ENCODE data around the gene GKN2.

The GKN2 gene

GRCh38 chr2:68980956-68981355 lies 28.3 kb upstream of the GKN2 start:
- no peaks in the 10 kb centered on the region for H3F3A ChIP-seq (ENCODE audit: insufficient read depth, low read length)
- H3K4me2 ChIP-seq (ENCODE audit: low read depth, low read length) = no peak overlapping the region
- no peak for DNase-seq
- no peak overlapping the region for H3K9ac ChIP-seq (ENCODE audit: low read length)
- no peak overlapping the region for H2AFZ ChIP-seq (ENCODE audit: low read length)
- H3K36me3 ChIP-seq (replicated peaks; ENCODE audit: insufficient read depth, low read length) = no peaks in the 10 kb centered on the region
- no peaks in the 10 kb centered on the region for H3K9me2 ChIP-seq (replicated peaks; ENCODE audit: insufficient read depth, low read length)
- H3K4me1 ChIP-seq (ENCODE audit: low read length) = no peaks in the 10 kb centered on the region
- H4K20me1 ChIP-seq (ENCODE audit: insufficient read depth, low read length) = no peaks in the 10 kb centered on the region
- no peak overlapping the region for H3K27ac ChIP-seq (ENCODE audit: low read length)
- no peaks in the 10 kb centered on the region for H3K9me3 ChIP-seq (replicated peaks; ENCODE audit: insufficient read depth, low read length)
- TF ChIP-seq EZH2 (optimal IDR thresholded peaks at IDR 0.05; ENCODE audit: low read depth, low read length) = no peak
- TF ChIP-seq EZH2phosphoT487 (IDR thresholded peaks at IDR 0.05; ENCODE audit: low read length) = no peak
- TF ChIP-seq, protein P1, sequence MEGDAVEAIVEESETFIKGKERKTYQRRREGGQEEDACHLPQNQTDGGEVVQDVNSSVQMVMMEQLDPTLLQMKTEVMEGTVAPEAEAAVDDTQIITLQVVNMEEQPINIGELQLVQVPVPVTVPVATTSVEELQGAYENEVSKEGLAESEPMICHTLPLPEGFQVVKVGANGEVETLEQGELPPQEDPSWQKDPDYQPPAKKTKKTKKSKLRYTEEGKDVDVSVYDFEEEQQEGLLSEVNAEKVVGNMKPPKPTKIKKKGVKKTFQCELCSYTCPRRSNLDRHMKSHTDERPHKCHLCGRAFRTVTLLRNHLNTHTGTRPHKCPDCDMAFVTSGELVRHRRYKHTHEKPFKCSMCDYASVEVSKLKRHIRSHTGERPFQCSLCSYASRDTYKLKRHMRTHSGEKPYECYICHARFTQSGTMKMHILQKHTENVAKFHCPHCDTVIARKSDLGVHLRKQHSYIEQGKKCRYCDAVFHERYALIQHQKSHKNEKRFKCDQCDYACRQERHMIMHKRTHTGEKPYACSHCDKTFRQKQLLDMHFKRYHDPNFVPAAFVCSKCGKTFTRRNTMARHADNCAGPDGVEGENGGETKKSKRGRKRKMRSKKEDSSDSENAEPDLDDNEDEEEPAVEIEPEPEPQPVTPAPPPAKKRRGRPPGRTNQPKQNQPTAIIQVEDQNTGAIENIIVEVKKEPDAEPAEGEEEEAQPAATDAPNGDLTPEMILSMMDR (IDR thresholded peaks at IDR 0.05; ENCODE audit: low read length) = no peak
- H3K79me2 ChIP-seq (ENCODE audit: low read length) = no peaks in the 10 kb centered on the region
- H3K4me3 ChIP-seq (ENCODE audit: low read length) = no peak overlapping the region
- H3K27me3 ChIP-seq (replicated peaks; ENCODE audit: insufficient read depth, low read length) = no peaks in the 10 kb centered on the region

GRCh38 chr2:68978098-68978497 lies 25.4 kb upstream of the GKN2 start:
- Histone ChIP-seq H3K27ac (ENCODE audit: low read length) (no peak overlapping the region), H3K4me1 (ENCODE audit: low read length) (no peaks in the 10 kb centered on the region), H3K27me3 (replicated peaks; ENCODE audit: insufficient read depth, low read length) (no peaks in the 10 kb centered on the region), H3K9me3 (replicated peaks; ENCODE audit: insufficient read depth, low read length) (no peaks in the 10 kb centered on the region), H3K79me2 (ENCODE audit: low read length) (no peaks in the 10 kb centered on the region), H3K9me2 (replicated peaks; ENCODE audit: insufficient read depth, low read length) (no peaks in the 10 kb centered on the region), H3K36me3 (replicated peaks; ENCODE audit: insufficient read depth, low read length) (no peaks in the 10 kb centered on the region), H3K4me3 (ENCODE audit: low read length) (no peak overlapping the region), H4K20me1 (ENCODE audit: insufficient read depth, low read length) (no peaks in the 10 kb centered on the region), H2AFZ (ENCODE audit: low read length) (no peak overlapping the region), H3F3A (ENCODE audit: insufficient read depth, low read length) (no peaks in the 10 kb centered on the region), H3K4me2 (ENCODE audit: low read depth, low read length) (no peak overlapping the region), H3K9ac (ENCODE audit: low read length) (no peak overlapping the region)
- TF ChIP-seq, protein P1 (IDR thresholded peaks at IDR 0.05; ENCODE audit: low read length) = no peak
- TF ChIP-seq EZH2 (optimal IDR thresholded peaks at IDR 0.05; ENCODE audit: low read depth, low read length) (no peak), EZH2phosphoT487 (IDR thresholded peaks at IDR 0.05; ENCODE audit: low read length) (no peak)
- no peak for DNase-seq

DNA sequence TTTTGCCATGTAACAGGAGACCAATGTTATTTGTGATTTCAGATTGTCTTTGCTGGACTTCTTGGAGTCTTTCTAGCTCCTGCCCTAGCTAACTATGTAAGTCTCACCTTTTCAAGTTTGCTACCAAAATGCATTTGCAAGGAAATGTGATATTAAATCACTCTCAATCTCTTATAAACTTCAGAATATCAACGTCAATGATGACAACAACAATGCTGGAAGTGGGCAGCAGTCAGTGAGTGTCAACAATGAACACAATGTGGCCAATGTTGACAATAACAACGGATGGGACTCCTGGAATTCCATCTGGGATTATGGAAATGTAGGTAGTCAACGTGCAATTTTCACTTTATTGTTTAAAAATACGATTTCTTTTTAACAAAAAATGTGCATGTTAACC lies 24.8 kb upstream of the GKN2 start:
- H3K27ac ChIP-seq (ENCODE audit: low read length) = no peak overlapping the region
- H2AFZ ChIP-seq (ENCODE audit: low read length) = no peak overlapping the region
- no peaks in the 10 kb centered on the region for H4K20me1 ChIP-seq (ENCODE audit: insufficient read depth, low read length)
- H3K9ac ChIP-seq (ENCODE audit: low read length) = no peak overlapping the region
- H3K4me2 ChIP-seq (ENCODE audit: low read depth, low read length) = no peak overlapping the region
- no peaks in the 10 kb centered on the region for H3K27me3 ChIP-seq (replicated peaks; ENCODE audit: insufficient read depth, low read length)
- no peaks in the 10 kb centered on the region for H3K9me2 ChIP-seq (replicated peaks; ENCODE audit: insufficient read depth, low read length)
- no peaks in the 10 kb centered on the region for H3K36me3 ChIP-seq (replicated peaks; ENCODE audit: insufficient read depth, low read length)
- H3K9me3 ChIP-seq (replicated peaks; ENCODE audit: insufficient read depth, low read length) = no peaks in the 10 kb centered on the region
- H3K4me1 ChIP-seq (ENCODE audit: low read length) = no peaks in the 10 kb centered on the region
- no peak overlapping the region for H3K4me3 ChIP-seq (ENCODE audit: low read length)
- H3F3A ChIP-seq (ENCODE audit: insufficient read depth, low read length) = no peaks in the 10 kb centered on the region
- no peak for DNase-seq
- TF ChIP-seq EZH2phosphoT487 (IDR thresholded peaks at IDR 0.05; ENCODE audit: low read length) = no peak
- TF ChIP-seq, protein P1 (IDR thresholded peaks at IDR 0.05; ENCODE audit: low read length) = no peak
- TF ChIP-seq EZH2 (optimal IDR thresholded peaks at IDR 0.05; ENCODE audit: low read depth, low read length) = no peak
- no peaks in the 10 kb centered on the region for H3K79me2 ChIP-seq (ENCODE audit: low read length)
